IMR-90 (cell line): ENCODE results near the gene C15orf40. TPM values are rescaled to one million over a fixed set of nuclear protein-coding genes. Genes with fewer than 3 reads are reported as not detected.

Experiments used
- ATAC-seq: fragments of 200-7000 bp; cut with Tn5 transposase; 2 replicates; pipeline ENCODE4 v1.9.1; 2020; ENCODE audit warnings: low read depth, mild to moderate bottlenecking, moderate library complexity
- BruUV-seq: library from RNA; stranded (reverse); fragments of 400-500 nt; replicated peaks from 2 replicates; lab custom pipeline; 2021; lab: Mats Ljungman, UMichigan
- CTCF ChIA-PET: fragments of 300-600 bp; formaldehyde crosslinking; extraction: SDS; loops from one replicate; lab custom pipeline; 2021; ENCODE audit warnings: antibody characterized with exemption; lab: Yijun Ruan, JAX
- POLR2A ChIA-PET: fragments of 300-600 bp; sonication (Branson Sonifier 250); formaldehyde crosslinking; loops from one replicate; lab custom pipeline; 2022; ENCODE audit warnings: antibody characterized with exemption; ENCODE audit not compliant: unreplicated experiment; lab: Charles Lee
- DNase-seq: peaks from one replicate; pipeline ENCODE4 v3.0.0; 2013
- H2AFZ ChIP-seq: replicated peaks from 2 replicates; pipeline ENCODE3; 2013; ENCODE audit warnings: low read length, mild to moderate bottlenecking; ENCODE audit not compliant: poor library complexity
- H2AK5ac ChIP-seq: 2 replicates; pipeline ENCODE4 v1.6.1; 2013; ENCODE audit warnings: low read depth, low read length, inconsistent platforms
- H2AK9ac ChIP-seq: replicated peaks from 2 replicates; pipeline ENCODE3; 2013; ENCODE audit warnings: mild to moderate bottlenecking, low read depth, low read length, moderate library complexity; ENCODE audit not compliant: poor library complexity
- H2BK120ac ChIP-seq: 2 replicates; pipeline ENCODE4 v1.6.1; 2013; ENCODE audit warnings: low read depth, low read length, inconsistent platforms
- H2BK15ac ChIP-seq: 3 replicates; pipeline ENCODE4 v1.6.1; 2013; ENCODE audit warnings: low read depth, low read length, inconsistent platforms
- H2BK20ac ChIP-seq: 2 replicates; pipeline ENCODE4 v1.6.1; 2013; ENCODE audit warnings: low read depth, mild to moderate bottlenecking, inconsistent platforms, low read length, moderate library complexity
- H2BK5ac ChIP-seq: 2 replicates; pipeline ENCODE4 v1.6.1; 2013; ENCODE audit warnings: mild to moderate bottlenecking, low read depth, low read length, inconsistent platforms; ENCODE audit not compliant: poor library complexity, severe bottlenecking
- H3K14ac ChIP-seq: replicated peaks from 2 replicates; pipeline ENCODE4 v1.6.1; 2013; ENCODE audit warnings: low read depth, low read length, inconsistent platforms
- H3K18ac ChIP-seq: 2 replicates; pipeline ENCODE4 v1.6.1; 2013; ENCODE audit warnings: low read depth, low read length, control low read depth
- H3K23ac ChIP-seq: 2 replicates; pipeline ENCODE4 v1.6.1; 2013; ENCODE audit warnings: low read depth, low read length, inconsistent platforms
- H3K27ac ChIP-seq: 2 replicates; pipeline ENCODE4 v1.5.1; 2013; ENCODE audit warnings: mild to moderate bottlenecking, control low read depth, low read length; ENCODE audit not compliant: insufficient read depth
- H3K27me3 ChIP-seq: 2 replicates; pipeline ENCODE4 v1.6.1; 2013; ENCODE audit warnings: low read length; ENCODE audit not compliant: control insufficient read depth, insufficient read depth
- H3K36me3 ChIP-seq: 2 replicates; pipeline ENCODE4 v1.6.1; 2013; ENCODE audit warnings: low read length, mixed read lengths; ENCODE audit not compliant: control insufficient read depth, insufficient read depth
- H3K4ac ChIP-seq: 2 replicates; pipeline ENCODE4 v1.6.1; 2013; ENCODE audit warnings: low read depth, low read length, inconsistent platforms
- H3K4me1 ChIP-seq: 2 replicates; pipeline ENCODE4 v1.6.1; 2013; ENCODE audit warnings: low read length, mixed read lengths; ENCODE audit not compliant: control insufficient read depth, insufficient read depth
- H3K4me2 ChIP-seq: 2 replicates; pipeline ENCODE4 v1.6.1; 2013; ENCODE audit warnings: low read depth, mild to moderate bottlenecking, control low read depth, low read length, moderate library complexity
- H3K4me3 ChIP-seq: 2 replicates; pipeline ENCODE4 v1.5.1; 2013; ENCODE audit warnings: low read depth, mild to moderate bottlenecking, control low read depth, low read length, moderate library complexity; ENCODE audit not compliant: insufficient read depth
- H3K56ac ChIP-seq: 2 replicates; pipeline ENCODE4 v1.6.1; 2013; ENCODE audit warnings: low read length, inconsistent platforms; ENCODE audit not compliant: insufficient read depth; ENCODE audit errors: extremely low read depth
- H3K79me1 ChIP-seq, 2 experiments: 2 replicates each; pipeline ENCODE4 v1.6.1; 2013; ENCODE audit warnings: low read length in 2 of 2, inconsistent platforms in 1 of 2, low read depth in 1 of 2
- H3K9ac ChIP-seq: 2 replicates; pipeline ENCODE4 v1.6.1; 2013; ENCODE audit warnings: low read depth, low read length, control low read depth
- H3K9me1 ChIP-seq: 2 replicates; pipeline ENCODE4 v1.6.1; 2013; ENCODE audit warnings: low read length, inconsistent platforms; ENCODE audit not compliant: insufficient read depth
- H3K9me3 ChIP-seq: 2 replicates; pipeline ENCODE4 v1.6.1; 2013; ENCODE audit warnings: low read length; ENCODE audit not compliant: control insufficient read depth, insufficient read depth
- H4K20me1 ChIP-seq: 2 replicates; pipeline ENCODE4 v1.6.1; 2013; ENCODE audit warnings: low read length, inconsistent platforms; ENCODE audit not compliant: insufficient read depth
- H4K5ac ChIP-seq: 2 replicates; pipeline ENCODE4 v1.6.1; 2013; ENCODE audit warnings: mild to moderate bottlenecking, low read depth, low read length, control low read depth
- H4K8ac ChIP-seq, 2 experiments: 2 replicates each; pipeline ENCODE4 v1.6.1; 2013; ENCODE audit warnings: low read depth in 2 of 2, low read length in 2 of 2, control low read depth in 1 of 2, inconsistent platforms in 1 of 2
- H4K91ac ChIP-seq: 2 replicates; pipeline ENCODE4 v1.6.1; 2013; ENCODE audit warnings: low read depth, low read length, inconsistent platforms; ENCODE audit not compliant: insufficient read depth
- CHD1 ChIP-seq: IDR thresholded peaks from 2 replicates; pipeline ENCODE4 v1.6.1; 2012; ENCODE audit warnings: low read depth, low read length, improper control_type of control experiment
- FOS ChIP-seq: fragments of 150-350 bp; IDR thresholded peaks from 2 replicates; pipeline ENCODE4 v1.6.1; 2016; ENCODE audit warnings: low read depth, low read length
- MAFK ChIP-seq: IDR thresholded peaks from 2 replicates; pipeline ENCODE4 v1.6.1; 2012; ENCODE audit warnings: low read depth, low read length, improper control_type of control experiment
- MAZ ChIP-seq: IDR thresholded peaks from 2 replicates; pipeline ENCODE4 v1.6.1; 2012; ENCODE audit warnings: low read depth, mild to moderate bottlenecking, low read length, improper control_type of control experiment, moderate library complexity, borderline replicate concordance
- MXI1 ChIP-seq: IDR thresholded peaks from 2 replicates; pipeline ENCODE4 v1.6.1; 2012; ENCODE audit warnings: low read depth, mild to moderate bottlenecking, low read length, moderate library complexity, borderline replicate concordance
- POLR2A ChIP-seq: IDR thresholded peaks from 2 replicates; pipeline ENCODE4 v1.6.1; 2012; ENCODE audit warnings: mild to moderate bottlenecking, low read depth, low read length
- RAD21 ChIP-seq: IDR thresholded peaks from 2 replicates; pipeline ENCODE4 v1.6.1; 2012; ENCODE audit warnings: low read length, improper control_type of control experiment
- RCOR1 ChIP-seq: IDR thresholded peaks from 2 replicates; pipeline ENCODE4 v1.6.1; 2012; ENCODE audit warnings: mild to moderate bottlenecking, low read length, improper control_type of control experiment; ENCODE audit not compliant: insufficient replicate concordance
- SMC3 ChIP-seq: fragments of 150-350 bp; IDR thresholded peaks from 2 replicates; pipeline ENCODE4 v1.6.1; 2016; ENCODE audit warnings: low read depth, mild to moderate bottlenecking, antibody characterized with exemption, low read length, moderate library complexity
- USF2 ChIP-seq: fragments of 150-350 bp; IDR thresholded peaks from 2 replicates; pipeline ENCODE4 v1.6.1; 2017; ENCODE audit warnings: mild to moderate bottlenecking, antibody characterized with exemption, low read length, low read depth
- WGBS, 2 experiments: methylation state at CpG; one replicate each; pipeline versions ENCODE4 v1.1.5 to v1.1.7; 2013; ENCODE audit warnings: missing lambda C conversion rate in 2 of 2; ENCODE audit not compliant: insufficient read length in 1 of 2; ENCODE audit errors: extremely low coverage in 2 of 2; 5-methylcytosine and 5-hydroxymethylcytosine counted together
- dilution Hi-C: fragments of 300-500 bp; cut with HindIII; formaldehyde crosslinking; loops from one replicate; pipeline ENCODE4 v1.14.3; 2018; ENCODE audit warnings: low sequenced_read_pairs; ENCODE audit not compliant: unreplicated experiment
- in situ Hi-C: fragments of 300-500 bp; cut with MboI; formaldehyde crosslinking; loops from 3 replicates; pipeline ENCODE4 v1.14.3; 2019; ENCODE audit warnings: low sequenced_read_pairs, inconsistent platforms, mixed read lengths
- intact Hi-C: fragments of 100-400 bp; cut with micrococcal nuclease; formaldehyde crosslinking; loops from 2 replicates; pipeline ENCODE4 v1.10.0; 2022
- polyA plus RNA-seq, 3 experiments: library from polyadenylated mRNA; depleted of rRNA; stranded (reverse); fragments of >200 nt; gene quantifications; 2 replicates each; pipeline ENCODE4 v1.2.3, GENCODE V29; 2012; ENCODE audit warnings: low replicate concordance in 1 of 3
- total RNA-seq: library from RNA; depleted of rRNA; stranded (reverse); fragments of >200 nt; gene quantifications from 2 replicates; pipeline ENCODE4 v1.2.3, GENCODE V29; 2012
- TF ChIP-seq, protein P1 (sequence below): fragments of 150-350 bp; IDR thresholded peaks from 2 replicates; pipeline ENCODE4 v1.6.1; 2016; ENCODE audit warnings: low read depth, mild to moderate bottlenecking, low read length, moderate library complexity, borderline replicate concordance

C15orf40 gene
- total and polyA plus RNA-seq, 2 of the 4 experiments (the other 2 are of a cell fraction): 7.0 to 10.7 TPM

DNA sequence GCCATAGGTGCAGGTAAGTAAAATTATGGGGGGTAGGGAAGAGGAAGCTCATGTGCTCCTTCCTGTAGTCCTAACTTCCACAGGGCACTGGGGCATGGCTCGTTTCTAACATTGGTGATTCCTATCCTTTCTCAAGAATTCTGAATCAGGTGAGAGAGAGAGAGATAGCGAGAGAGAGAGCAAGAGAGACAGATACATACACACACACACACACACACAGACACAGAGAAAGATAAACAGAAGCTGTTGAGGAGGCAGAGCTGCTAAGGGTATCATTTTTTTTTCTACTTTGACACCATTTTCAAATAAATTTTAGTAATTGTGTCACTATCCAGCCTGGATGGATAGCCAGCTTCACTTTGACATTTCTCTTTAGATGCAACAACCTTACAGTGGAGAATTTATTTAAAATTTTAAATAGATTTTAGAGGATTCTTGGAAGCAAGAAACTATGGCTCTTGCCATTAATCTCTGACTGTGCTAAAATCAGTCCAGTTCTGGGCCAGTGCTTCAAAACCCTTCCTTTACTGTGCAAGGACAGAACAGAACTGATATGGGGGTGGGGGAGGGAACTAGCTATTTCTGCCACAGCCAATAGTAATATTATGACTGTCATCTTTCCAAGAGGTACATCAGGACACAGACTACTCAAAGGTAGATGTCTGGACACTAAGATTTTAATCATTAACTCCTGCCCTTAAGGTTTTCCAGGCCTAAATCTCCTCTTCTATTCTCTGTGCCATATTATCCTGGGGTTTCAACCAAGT lies 40.0 kb downstream of the C15orf40 start:
- H3K4me2 ChIP-seq: no peak overlapping the region
- no peak overlapping the region for H3K9ac ChIP-seq
- H4K20me1 ChIP-seq: no peaks in the 10 kb centered on the region
- no peak overlapping the region for H3K4ac ChIP-seq
- no peak overlapping the region for H2AK9ac ChIP-seq
- H2BK120ac ChIP-seq: no peak overlapping the region
- no peak overlapping the region for H3K18ac ChIP-seq
- TF ChIP-seq FOS (no peak), RCOR1 (no peak), SMC3 (no peak), MXI1 (no peak), CHD1 (no peak), MAZ (no peak), MAFK (no peak), POLR2A (no peak), USF2 (no peak), RAD21 (no peak)
- TF ChIP-seq, protein P1, sequence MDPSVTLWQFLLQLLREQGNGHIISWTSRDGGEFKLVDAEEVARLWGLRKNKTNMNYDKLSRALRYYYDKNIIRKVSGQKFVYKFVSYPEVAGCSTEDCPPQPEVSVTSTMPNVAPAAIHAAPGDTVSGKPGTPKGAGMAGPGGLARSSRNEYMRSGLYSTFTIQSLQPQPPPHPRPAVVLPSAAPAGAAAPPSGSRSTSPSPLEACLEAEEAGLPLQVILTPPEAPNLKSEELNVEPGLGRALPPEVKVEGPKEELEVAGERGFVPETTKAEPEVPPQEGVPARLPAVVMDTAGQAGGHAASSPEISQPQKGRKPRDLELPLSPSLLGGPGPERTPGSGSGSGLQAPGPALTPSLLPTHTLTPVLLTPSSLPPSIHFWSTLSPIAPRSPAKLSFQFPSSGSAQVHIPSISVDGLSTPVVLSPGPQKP: no peak
- ATAC-seq: no peak
- dilution Hi-C loops: no loop called here
- no peaks in the 10 kb centered on the region for H3K4me1 ChIP-seq
- H2AFZ ChIP-seq: no peak overlapping the region
- no peak overlapping the region for H4K5ac ChIP-seq
- WGBS, 2 experiments: no CpG with 5 or more reads among the region's 2 CpGs
- H4K8ac ChIP-seq: no peak overlapping the region
- H2BK15ac ChIP-seq: no peak overlapping the region
- no peak overlapping the region for H3K27ac ChIP-seq
- ChIA-PET POLR2A (no interaction called here), CTCF (no interaction called here)
- BruUV-seq: no TSS peak
- H3K36me3 ChIP-seq: no peaks in the 10 kb centered on the region
- H2BK20ac ChIP-seq: no peak overlapping the region
- no peak overlapping the region for H3K56ac ChIP-seq
- no peaks in the 10 kb centered on the region for H3K9me1 ChIP-seq
- no peak overlapping the region for H2BK5ac ChIP-seq
- no peaks in the 10 kb centered on the region for H3K79me1 ChIP-seq
- H3K9me3 ChIP-seq: no peaks in the 10 kb centered on the region
- no peak overlapping the region for H3K23ac ChIP-seq
- no peak overlapping the region for H3K4me3 ChIP-seq
- H3K14ac ChIP-seq: no peak overlapping the region
- no peak overlapping the region for H4K91ac ChIP-seq
- intact Hi-C loops: no loop called here
- in situ Hi-C loops: no loop called here
- no peaks in the 10 kb centered on the region; the same call in 1 of the 2 replicates for H3K27me3 ChIP-seq
- H2AK5ac ChIP-seq: no peak overlapping the region
- DNase-seq: no peak
